Sigmoid colon (tissue), 7 donors: ENCODE measurements around the gene C5orf34. TPM values are rescaled to one million over a fixed set of nuclear protein-coding genes. Genes with fewer than 3 reads are reported as not detected.
A peak's percentile ranks its signal among the peaks of the same experiment; 100 is the strongest.

Experiments used
- DNase-seq: peaks from one replicate; pipeline ENCODE4 v3.0.0-alpha.2; 2019
- H3K27ac ChIP-seq, 4 donors: fragments of 200-600 bp; sonication (generic); one replicate each; pipeline ENCODE4 v1.5.1; 2016 to 2019; ENCODE audit warnings: mild to moderate bottlenecking in 1 of 4
- H3K27me3 ChIP-seq, 3 donors: fragments of 200-600 bp; sonication (generic); one replicate each; pipeline ENCODE4 v1.5.1; 2019; ENCODE audit warnings: mild to moderate bottlenecking in 1 of 3
- H3K36me3 ChIP-seq, 4 donors: fragments of 200-600 bp; sonication (generic); one replicate each; pipeline ENCODE4 v1.5.1; 2016 to 2019
- H3K4me1 ChIP-seq, 4 donors: fragments of 200-600 bp; sonication (generic); one replicate each; pipeline ENCODE4 v1.5.1; 2017 to 2019
- H3K4me3 ChIP-seq, 4 donors: fragments of 200-600 bp; sonication (generic); one replicate each; pipeline ENCODE4 v1.5.1; 2017 to 2019; ENCODE audit warnings: mild to moderate bottlenecking in 2 of 4, moderate library complexity in 1 of 4
- H3K9me3 ChIP-seq, 4 donors: fragments of 200-600 bp in 3 of 4; sonication (generic) in 3 of 4; one replicate each; pipeline versions ENCODE4 v1.5.1 to v1.6.1; 2013 to 2019
- CTCF ChIP-seq, 4 experiments: fragments of 450-650 bp in 3 of 4; fragments of 200-600 bp in 1 of 4; IDR thresholded peaks; one replicate each; pipeline ENCODE4 v1.5.1; 2016 to 2019; ENCODE audit warnings: antibody characterized with exemption in 4 of 4, mild to moderate bottlenecking in 3 of 4, moderate library complexity in 2 of 4
- EP300 ChIP-seq, 4 donors: sonication (generic); formaldehyde crosslinking; IDR thresholded peaks; one replicate each; pipeline ENCODE4 v1.6.1; 2017; ENCODE audit warnings: antibody characterized with exemption in 4 of 4
- POLR2A ChIP-seq, 2 donors: fragments of 450-650 bp; IDR thresholded peaks; one replicate each; pipeline ENCODE4 v1.6.1; 2016; ENCODE audit warnings: antibody characterized with exemption in 2 of 2, mild to moderate bottlenecking in 2 of 2, moderate library complexity in 2 of 2
- POLR2AphosphoS5 ChIP-seq, 4 donors: sonication (generic); formaldehyde crosslinking; IDR thresholded peaks; one replicate each; pipeline ENCODE4 v1.6.1; 2017; ENCODE audit warnings: antibody characterized with exemption in 4 of 4
- WGBS, 2 donors: extraction: QIAGEN DNeasy Blood & Tissue Kit; methylation state at CpG; one replicate each; pipeline ENCODE4 v1.1.7; 2013; 5-methylcytosine and 5-hydroxymethylcytosine counted together
- intact Hi-C: fragments of 100-400 bp; cut with DNase I; formaldehyde crosslinking; loops from one replicate; pipeline ENCODE4 v1.15.1; 2023
- polyA plus RNA-seq, 3 donors: library from polyadenylated mRNA; stranded (reverse); fragments of 200-250 nt; gene quantifications; one replicate each; pipeline ENCODE4 v1.2.3, GENCODE V29; 2013
- total RNA-seq, 4 donors: library from RNA; depleted of rRNA; stranded (reverse); fragments of >200 nt; gene quantifications; one replicate each; pipeline ENCODE4 v1.1.0, GENCODE V29; 2016
- donor health status: healthy with polysubstance abuse.
- donor health status: Bipolar disorder and iron deficiency.
- donor health status: healthy.

The C5orf34 gene
- total and polyA plus RNA-seq, 7 donors: 0.60 to 4.3 (median 1.6) TPM; not detected in 1

GRCh38 chr5:43485406-43485805 is 29.5 kb downstream of the C5orf34 start:
- peaks cover 0 to 23% (median 19%) of the 10 kb centered on the region in 4 donors for H3K4me1 ChIP-seq
- no peaks in the 10 kb centered on the region for H3K27me3 ChIP-seq
- H3K9me3 ChIP-seq: no peaks in the 10 kb centered on the region
- WGBS, 2 donors: 55 to 80% methylated on average over 2 of the region's 2 CpGs
- intact Hi-C loops: loop anchor here (2.0 to 10.0 kb wide), 3 partner anchors 91 to 173 kb away; partner anchors contain the start of genes HMGCS1 and NNT
- no peak for DNase-seq
- H3K4me3 ChIP-seq: no peak overlapping the region
- H3K27ac ChIP-seq: peak overlapping the region in 1 of 4 donors; percentile 95
- no peaks in the 10 kb centered on the region for H3K36me3 ChIP-seq
- TF ChIP-seq EP300 (IDR thresholded peaks at IDR 0.05) (no peak), CTCF (IDR thresholded peaks at IDR 0.05) (no peak), POLR2AphosphoS5 (IDR thresholded peaks at IDR 0.05) (no peak), POLR2A (IDR thresholded peaks at IDR 0.05) (no peak)

GRCh38 chr5:43484106-43484849 is 30.7 kb downstream of the C5orf34 start:
- no peaks in the 10 kb centered on the region for H3K9me3 ChIP-seq
- intact Hi-C loops: loop anchor here (1.0 to 10.0 kb wide), 6 partner anchors 72 to 417 kb away; partner anchors contain the start of genes HMGCS1, NNT and ZNF131
- peak in 1 of 4 donors; percentile 0 for TF ChIP-seq POLR2AphosphoS5 (IDR thresholded peaks at IDR 0.05)
- TF ChIP-seq CTCF (IDR thresholded peaks at IDR 0.05): peak; percentile 24 to 83 (median 78)
- no peak for TF ChIP-seq EP300 (IDR thresholded peaks at IDR 0.05)
- TF ChIP-seq POLR2A (IDR thresholded peaks at IDR 0.05): peak in 1 of 2 donors; percentile 9
- peak; percentile 91 for DNase-seq
- peak overlapping the region; percentile 95 to 97 (median 95) for H3K27ac ChIP-seq
- H3K4me3 ChIP-seq: peak overlapping the region; percentile 82 to 93 (median 87)
- 3% methylated on average over 32 of the region's 32 CpGs for whole genome bisulfite sequencing, 2 donors
- peaks cover 0 to 23% (median 19%) of the 10 kb centered on the region in 4 donors for H3K4me1 ChIP-seq
- H3K36me3 ChIP-seq: no peaks in the 10 kb centered on the region
- no peaks in the 10 kb centered on the region for H3K27me3 ChIP-seq

- TF ChIP-seq POLR2AphosphoS5 (IDR thresholded peaks at IDR 0.05) (peak; percentile 84 to 91 (median 90)), EP300 (IDR thresholded peaks at IDR 0.05) (no peak), POLR2A (IDR thresholded peaks at IDR 0.05) (peak; percentile 75 to 87), CTCF (IDR thresholded peaks at IDR 0.05) (no peak)
- Histone ChIP-seq H3K9me3 (no peaks in the 10 kb centered on the region), H3K4me1 (peaks cover 0 to 23% (median 19%) of the 10 kb centered on the region in 4 donors), H3K27me3 (no peaks in the 10 kb centered on the region), H3K4me3 (peak within 1 kb of the TSS; percentile 82 to 93 (median 87)), H3K36me3 (no peaks in the 10 kb centered on the region), H3K27ac (peak within 1 kb of the TSS; percentile 95 to 97 (median 95))
- peak; percentile 96 for DNase-seq
- intact Hi-C loops: loop anchor here (1.0 to 10.0 kb wide), 8 partner anchors 31 to 416 kb away; partner anchors contain the start of genes C5orf34, HMGCS1, NIM1K and NNT
- WGBS, 2 donors: 0% methylated on average over 62 of the region's 62 CpGs
These were observed 31.4 kb downstream of the C5orf34 start, which contains the start of gene TMEM267 for GRCh38 chr5:43483298-43484105. Gene TMEM267, minus strand, starts transcription at chr5:43483865. Its CDS starts 29,896 bp downstream, at chr5:43453969.

GRCh38 chr5:43482490-43483297 is 32.3 kb downstream of the C5orf34 start:
- H3K36me3 ChIP-seq: no peaks in the 10 kb centered on the region
- peaks cover 0 to 23% (median 19%) of the 10 kb centered on the region in 4 donors for H3K4me1 ChIP-seq
- WGBS, 2 donors: 31 to 47% methylated on average over 6 of the region's 6 CpGs
- H3K4me3 ChIP-seq: peak overlapping the region; percentile 82 to 93 (median 87)
- H3K9me3 ChIP-seq: no peaks in the 10 kb centered on the region
- intact Hi-C loops: loop anchor here (2.0 to 10.0 kb wide), 6 partner anchors 32 to 415 kb away; partner anchors contain the start of genes C5orf34, NIM1K, NNT and ZNF131
- H3K27me3 ChIP-seq: no peaks in the 10 kb centered on the region
- TF ChIP-seq CTCF (IDR thresholded peaks at IDR 0.05) (no peak), EP300 (IDR thresholded peaks at IDR 0.05) (no peak), POLR2A (IDR thresholded peaks at IDR 0.05) (no peak), POLR2AphosphoS5 (IDR thresholded peaks at IDR 0.05) (no peak)
- DNase-seq: no peak
- H3K27ac ChIP-seq: peak overlapping the region; percentile 95 to 97 (median 95)
